ENCODE results near the gene SLC10A7. TPM values are rescaled to one million over a fixed set of nuclear protein-coding genes. Genes with fewer than 3 reads are reported as not detected.

The SLC10A7 gene
- total and polyA plus RNA-seq, 2 of the 8 experiments (the other 6 are each of a cell fraction or from before 2014, with no cell fraction given), result 2.5 to 2.9 TPM

DNA sequence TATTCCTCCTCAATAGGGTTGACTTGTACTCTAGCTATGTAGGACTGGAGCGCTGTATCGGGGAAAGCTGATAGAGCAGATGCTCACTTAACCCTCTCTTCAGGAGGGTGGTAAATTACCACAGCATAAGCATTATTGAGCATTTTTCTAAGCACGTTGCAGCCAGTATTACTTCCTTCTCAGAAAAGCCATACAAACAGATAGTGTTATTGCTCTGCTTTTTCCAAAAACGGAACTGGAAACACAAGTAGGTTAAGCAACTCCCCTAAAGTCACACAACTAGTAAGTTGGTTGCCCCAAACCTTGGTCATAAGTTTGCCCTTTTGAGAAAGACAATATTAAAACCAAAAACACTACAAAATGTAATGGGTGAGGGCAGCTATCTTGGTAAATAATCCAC lies 233.5 kb downstream of the SLC10A7 start (continued):
- no peak for TF ChIP-seq SUZ12 (IDR thresholded peaks at IDR 0.05; ENCODE audit: low read length)
- TF ChIP-seq HDAC6 (IDR thresholded peaks at IDR 0.05; ENCODE audit: low read depth, low read length), result no peak
- TF ChIP-seq RNF2 (IDR thresholded peaks at IDR 0.05; ENCODE audit: borderline replicate concordance, low read depth, low read length, missing control alignments, poor library complexity, severe bottlenecking), result no peak
- no peak for TF ChIP-seq FOSL1 (IDR thresholded peaks at IDR 0.05; ENCODE audit: insufficient read depth, low read depth, low read length)
- TF ChIP-seq POU5F1 (IDR thresholded peaks at IDR 0.05; ENCODE audit: low read depth, low read length), result no peak
